ENCODE data around the gene CUL3. TPM values are rescaled to one million over a fixed set of nuclear protein-coding genes. Genes with fewer than 3 reads are reported as not detected.

Gene CUL3
- total RNA-seq (2021) (74.4 to 86.2 TPM (median 80.7 TPM) in 3 replicates), Bru-seq, nascent RNA (percentile 91 among the genes with signal in this experiment)
- long read RNA-seq, experiment 1, full-length matches to known transcripts = 448 of 501 reads
- long read RNA-seq, experiment 1, partial matches to known transcripts = 28 of 501 reads
- long read RNA-seq, experiment 1, other reads (novel, unspliced or antisense) = 25 of 501 reads
- long read RNA-seq, experiment 2, full-length matches to known transcripts = 62 of 115 reads
- long read RNA-seq, experiment 2, partial matches to known transcripts = 29 of 115 reads
- long read RNA-seq, experiment 2, other reads (novel, unspliced or antisense) = 24 of 115 reads
- long read RNA-seq, experiment 3, full-length matches to known transcripts = 2 of 10 reads
- long read RNA-seq, experiment 3, partial matches to known transcripts = 8 of 10 reads
- long read RNA-seq, experiment 3, other reads (novel, unspliced or antisense) = 0 of 10 reads

DNA sequence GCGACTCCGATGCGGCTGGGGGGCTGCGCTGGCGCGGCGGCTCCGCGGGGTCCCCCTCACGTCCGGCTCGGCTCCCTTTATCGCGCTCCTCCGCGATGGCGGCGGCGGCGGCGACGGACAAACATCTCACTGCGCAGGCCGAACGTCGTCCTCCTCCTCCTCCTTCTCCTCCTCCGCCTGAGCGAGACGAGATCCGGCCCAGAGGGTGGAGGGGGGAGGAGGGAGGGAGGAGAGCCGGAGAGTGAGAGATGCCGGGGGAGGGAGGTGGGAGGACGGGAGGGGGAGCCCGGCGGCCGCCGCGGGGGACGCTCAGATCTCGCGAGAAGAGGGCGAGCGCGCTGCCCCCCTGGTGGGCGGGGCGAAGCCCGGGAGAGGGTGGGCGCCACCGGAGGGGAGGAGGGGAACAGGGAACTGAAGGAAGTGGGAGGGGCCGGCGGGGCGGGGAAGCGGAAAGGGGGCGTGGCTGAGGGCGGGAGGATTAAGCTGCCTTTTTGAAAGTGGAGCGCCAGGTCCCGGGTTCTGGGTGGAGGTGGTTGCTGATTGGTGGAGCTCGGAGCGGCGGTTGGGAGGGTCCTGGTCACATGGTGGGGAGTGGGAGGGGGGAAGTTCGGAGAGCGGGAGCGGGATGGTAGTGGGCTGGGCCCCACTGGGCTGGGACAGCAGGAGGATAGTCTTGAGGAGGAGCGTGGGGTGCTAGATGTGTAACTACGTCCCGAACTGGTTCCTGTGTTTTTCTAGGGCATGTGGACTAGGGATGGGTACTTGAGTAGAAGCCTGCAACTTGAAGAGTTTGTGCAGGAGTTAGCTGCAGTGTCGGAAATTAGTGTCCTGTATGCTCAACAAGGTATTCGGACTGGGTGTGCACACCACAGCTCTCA is at the start of gene CUL3:
CUL3 (minus strand) TSS at position 153 of the 878 bp plus-strand sequence. CDS start 354 bp downstream, outside the sequence.
- H3K4me1 Mint-ChIP-seq = peaks cover 43% of the 10 kb centered on the region
- ChIA-PET POLR2A (interaction anchor here (0.5 to 1.6 kb wide), 9 partner anchors 14 to 1679 kb away, joined by 3 to 5 read pairs (median 3); no protein-coding TSS in a partner anchor), CTCF (interaction anchor here (0.7 to 1.7 kb wide), 3 partner anchors 14 to 615 kb away, joined by 3 to 4 read pairs (median 3); no protein-coding TSS in a partner anchor)
- H3K36me3 Mint-ChIP-seq = peaks cover 8% of the 10 kb centered on the region
- H3K4me3 Mint-ChIP-seq = peak within 1 kb of the TSS; percentile 98
- H3K27ac Mint-ChIP-seq = peak within 1 kb of the TSS; percentile 91
- DNase-seq (ENCODE audit: low spot score) (peak; percentile 99), ATAC-seq (peak; percentile 93)
- no peaks in the 10 kb centered on the region for H3K9me3 Mint-ChIP-seq
- no peaks in the 10 kb centered on the region for H3K27me3 Mint-ChIP-seq (ENCODE audit: low read depth)
- TF ChIP-seq, protein P1, sequence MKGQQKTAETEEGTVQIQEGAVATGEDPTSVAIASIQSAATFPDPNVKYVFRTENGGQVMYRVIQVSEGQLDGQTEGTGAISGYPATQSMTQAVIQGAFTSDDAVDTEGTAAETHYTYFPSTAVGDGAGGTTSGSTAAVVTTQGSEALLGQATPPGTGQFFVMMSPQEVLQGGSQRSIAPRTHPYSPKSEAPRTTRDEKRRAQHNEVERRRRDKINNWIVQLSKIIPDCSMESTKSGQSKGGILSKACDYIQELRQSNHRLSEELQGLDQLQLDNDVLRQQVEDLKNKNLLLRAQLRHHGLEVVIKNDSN (CRISPR knock-in tag; IDR thresholded peaks at IDR 0.05) = peak; percentile 91
- TF ChIP-seq, protein P2, sequence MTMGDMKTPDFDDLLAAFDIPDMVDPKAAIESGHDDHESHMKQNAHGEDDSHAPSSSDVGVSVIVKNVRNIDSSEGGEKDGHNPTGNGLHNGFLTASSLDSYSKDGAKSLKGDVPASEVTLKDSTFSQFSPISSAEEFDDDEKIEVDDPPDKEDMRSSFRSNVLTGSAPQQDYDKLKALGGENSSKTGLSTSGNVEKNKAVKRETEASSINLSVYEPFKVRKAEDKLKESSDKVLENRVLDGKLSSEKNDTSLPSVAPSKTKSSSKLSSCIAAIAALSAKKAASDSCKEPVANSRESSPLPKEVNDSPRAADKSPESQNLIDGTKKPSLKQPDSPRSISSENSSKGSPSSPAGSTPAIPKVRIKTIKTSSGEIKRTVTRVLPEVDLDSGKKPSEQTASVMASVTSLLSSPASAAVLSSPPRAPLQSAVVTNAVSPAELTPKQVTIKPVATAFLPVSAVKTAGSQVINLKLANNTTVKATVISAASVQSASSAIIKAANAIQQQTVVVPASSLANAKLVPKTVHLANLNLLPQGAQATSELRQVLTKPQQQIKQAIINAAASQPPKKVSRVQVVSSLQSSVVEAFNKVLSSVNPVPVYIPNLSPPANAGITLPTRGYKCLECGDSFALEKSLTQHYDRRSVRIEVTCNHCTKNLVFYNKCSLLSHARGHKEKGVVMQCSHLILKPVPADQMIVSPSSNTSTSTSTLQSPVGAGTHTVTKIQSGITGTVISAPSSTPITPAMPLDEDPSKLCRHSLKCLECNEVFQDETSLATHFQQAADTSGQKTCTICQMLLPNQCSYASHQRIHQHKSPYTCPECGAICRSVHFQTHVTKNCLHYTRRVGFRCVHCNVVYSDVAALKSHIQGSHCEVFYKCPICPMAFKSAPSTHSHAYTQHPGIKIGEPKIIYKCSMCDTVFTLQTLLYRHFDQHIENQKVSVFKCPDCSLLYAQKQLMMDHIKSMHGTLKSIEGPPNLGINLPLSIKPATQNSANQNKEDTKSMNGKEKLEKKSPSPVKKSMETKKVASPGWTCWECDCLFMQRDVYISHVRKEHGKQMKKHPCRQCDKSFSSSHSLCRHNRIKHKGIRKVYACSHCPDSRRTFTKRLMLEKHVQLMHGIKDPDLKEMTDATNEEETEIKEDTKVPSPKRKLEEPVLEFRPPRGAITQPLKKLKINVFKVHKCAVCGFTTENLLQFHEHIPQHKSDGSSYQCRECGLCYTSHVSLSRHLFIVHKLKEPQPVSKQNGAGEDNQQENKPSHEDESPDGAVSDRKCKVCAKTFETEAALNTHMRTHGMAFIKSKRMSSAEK (CRISPR knock-in tag; IDR thresholded peaks at IDR 0.05; ENCODE audit: borderline replicate concordance) = no peak
- TF ChIP-seq SP1 (CRISPR knock-in tag; conservative IDR thresholded peaks at IDR 0.05) = peak; percentile 83
- TF ChIP-seq JUN (CRISPR knock-in tag; IDR thresholded peaks at IDR 0.05) = no peak
- TF ChIP-seq ETV6 (CRISPR knock-in tag; IDR thresholded peaks at IDR 0.05) = no peak
- TF ChIP-seq, protein P3, sequence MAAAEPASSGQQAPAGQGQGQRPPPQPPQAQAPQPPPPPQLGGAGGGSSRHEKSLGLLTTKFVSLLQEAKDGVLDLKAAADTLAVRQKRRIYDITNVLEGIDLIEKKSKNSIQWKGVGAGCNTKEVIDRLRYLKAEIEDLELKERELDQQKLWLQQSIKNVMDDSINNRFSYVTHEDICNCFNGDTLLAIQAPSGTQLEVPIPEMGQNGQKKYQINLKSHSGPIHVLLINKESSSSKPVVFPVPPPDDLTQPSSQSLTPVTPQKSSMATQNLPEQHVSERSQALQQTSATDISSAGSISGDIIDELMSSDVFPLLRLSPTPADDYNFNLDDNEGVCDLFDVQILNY (CRISPR knock-in tag; IDR thresholded peaks at IDR 0.05) = no peak; the same call in 1 of the 2 replicates
- no peak for TF ChIP-seq ZNF396 (CRISPR knock-in tag; IDR thresholded peaks at IDR 0.05; ENCODE audit: borderline replicate concordance)
- TF ChIP-seq, protein P4, sequence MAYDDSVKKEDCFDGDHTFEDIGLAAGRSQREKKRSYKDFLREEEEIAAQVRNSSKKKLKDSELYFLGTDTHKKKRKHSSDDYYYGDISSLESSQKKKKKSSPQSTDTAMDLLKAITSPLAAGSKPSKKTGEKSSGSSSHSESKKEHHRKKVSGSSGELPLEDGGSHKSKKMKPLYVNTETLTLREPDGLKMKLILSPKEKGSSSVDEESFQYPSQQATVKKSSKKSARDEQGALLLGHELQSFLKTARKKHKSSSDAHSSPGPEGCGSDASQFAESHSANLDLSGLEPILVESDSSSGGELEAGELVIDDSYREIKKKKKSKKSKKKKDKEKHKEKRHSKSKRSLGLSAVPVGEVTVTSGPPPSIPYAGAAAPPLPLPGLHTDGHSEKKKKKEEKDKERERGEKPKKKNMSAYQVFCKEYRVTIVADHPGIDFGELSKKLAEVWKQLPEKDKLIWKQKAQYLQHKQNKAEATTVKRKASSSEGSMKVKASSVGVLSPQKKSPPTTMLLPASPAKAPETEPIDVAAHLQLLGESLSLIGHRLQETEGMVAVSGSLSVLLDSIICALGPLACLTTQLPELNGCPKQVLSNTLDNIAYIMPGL (CRISPR knock-in tag; IDR thresholded peaks at IDR 0.05) = no peak
- no peak for TF ChIP-seq NFYB (CRISPR knock-in tag; conservative IDR thresholded peaks at IDR 0.05; ENCODE audit: low read depth)
- TF ChIP-seq, protein P5, sequence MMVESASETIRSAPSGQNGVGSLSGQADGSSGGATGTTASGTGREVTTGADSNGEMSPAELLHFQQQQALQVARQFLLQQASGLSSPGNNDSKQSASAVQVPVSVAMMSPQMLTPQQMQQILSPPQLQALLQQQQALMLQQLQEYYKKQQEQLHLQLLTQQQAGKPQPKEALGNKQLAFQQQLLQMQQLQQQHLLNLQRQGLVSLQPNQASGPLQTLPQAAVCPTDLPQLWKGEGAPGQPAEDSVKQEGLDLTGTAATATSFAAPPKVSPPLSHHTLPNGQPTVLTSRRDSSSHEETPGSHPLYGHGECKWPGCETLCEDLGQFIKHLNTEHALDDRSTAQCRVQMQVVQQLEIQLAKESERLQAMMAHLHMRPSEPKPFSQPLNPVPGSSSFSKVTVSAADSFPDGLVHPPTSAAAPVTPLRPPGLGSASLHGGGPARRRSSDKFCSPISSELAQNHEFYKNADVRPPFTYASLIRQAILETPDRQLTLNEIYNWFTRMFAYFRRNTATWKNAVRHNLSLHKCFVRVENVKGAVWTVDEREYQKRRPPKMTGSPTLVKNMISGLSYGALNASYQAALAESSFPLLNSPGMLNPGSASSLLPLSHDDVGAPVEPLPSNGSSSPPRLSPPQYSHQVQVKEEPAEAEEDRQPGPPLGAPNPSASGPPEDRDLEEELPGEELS (CRISPR knock-in tag; IDR thresholded peaks at IDR 0.05) = no peak
- TF ChIP-seq, protein P6, sequence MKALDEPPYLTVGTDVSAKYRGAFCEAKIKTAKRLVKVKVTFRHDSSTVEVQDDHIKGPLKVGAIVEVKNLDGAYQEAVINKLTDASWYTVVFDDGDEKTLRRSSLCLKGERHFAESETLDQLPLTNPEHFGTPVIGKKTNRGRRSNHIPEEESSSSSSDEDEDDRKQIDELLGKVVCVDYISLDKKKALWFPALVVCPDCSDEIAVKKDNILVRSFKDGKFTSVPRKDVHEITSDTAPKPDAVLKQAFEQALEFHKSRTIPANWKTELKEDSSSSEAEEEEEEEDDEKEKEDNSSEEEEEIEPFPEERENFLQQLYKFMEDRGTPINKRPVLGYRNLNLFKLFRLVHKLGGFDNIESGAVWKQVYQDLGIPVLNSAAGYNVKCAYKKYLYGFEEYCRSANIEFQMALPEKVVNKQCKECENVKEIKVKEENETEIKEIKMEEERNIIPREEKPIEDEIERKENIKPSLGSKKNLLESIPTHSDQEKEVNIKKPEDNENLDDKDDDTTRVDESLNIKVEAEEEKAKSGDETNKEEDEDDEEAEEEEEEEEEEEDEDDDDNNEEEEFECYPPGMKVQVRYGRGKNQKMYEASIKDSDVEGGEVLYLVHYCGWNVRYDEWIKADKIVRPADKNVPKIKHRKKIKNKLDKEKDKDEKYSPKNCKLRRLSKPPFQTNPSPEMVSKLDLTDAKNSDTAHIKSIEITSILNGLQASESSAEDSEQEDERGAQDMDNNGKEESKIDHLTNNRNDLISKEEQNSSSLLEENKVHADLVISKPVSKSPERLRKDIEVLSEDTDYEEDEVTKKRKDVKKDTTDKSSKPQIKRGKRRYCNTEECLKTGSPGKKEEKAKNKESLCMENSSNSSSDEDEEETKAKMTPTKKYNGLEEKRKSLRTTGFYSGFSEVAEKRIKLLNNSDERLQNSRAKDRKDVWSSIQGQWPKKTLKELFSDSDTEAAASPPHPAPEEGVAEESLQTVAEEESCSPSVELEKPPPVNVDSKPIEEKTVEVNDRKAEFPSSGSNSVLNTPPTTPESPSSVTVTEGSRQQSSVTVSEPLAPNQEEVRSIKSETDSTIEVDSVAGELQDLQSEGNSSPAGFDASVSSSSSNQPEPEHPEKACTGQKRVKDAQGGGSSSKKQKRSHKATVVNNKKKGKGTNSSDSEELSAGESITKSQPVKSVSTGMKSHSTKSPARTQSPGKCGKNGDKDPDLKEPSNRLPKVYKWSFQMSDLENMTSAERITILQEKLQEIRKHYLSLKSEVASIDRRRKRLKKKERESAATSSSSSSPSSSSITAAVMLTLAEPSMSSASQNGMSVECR (CRISPR knock-in tag; IDR thresholded peaks at IDR 0.05; ENCODE audit: borderline replicate concordance) = 0 out of 2 replicates have a peak, but pooled peaks have one; percentile 26
- no peak for TF ChIP-seq GRHL2 (CRISPR knock-in tag; IDR thresholded peaks at IDR 0.05; ENCODE audit: insufficient replicate concordance, severe bottlenecking)
- no peak for TF ChIP-seq ELF4 (CRISPR knock-in tag; IDR thresholded peaks at IDR 0.05; ENCODE audit: low read depth)
- TF ChIP-seq, protein P7, sequence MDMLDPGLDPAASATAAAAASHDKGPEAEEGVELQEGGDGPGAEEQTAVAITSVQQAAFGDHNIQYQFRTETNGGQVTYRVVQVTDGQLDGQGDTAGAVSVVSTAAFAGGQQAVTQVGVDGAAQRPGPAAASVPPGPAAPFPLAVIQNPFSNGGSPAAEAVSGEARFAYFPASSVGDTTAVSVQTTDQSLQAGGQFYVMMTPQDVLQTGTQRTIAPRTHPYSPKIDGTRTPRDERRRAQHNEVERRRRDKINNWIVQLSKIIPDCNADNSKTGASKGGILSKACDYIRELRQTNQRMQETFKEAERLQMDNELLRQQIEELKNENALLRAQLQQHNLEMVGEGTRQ (CRISPR knock-in tag; IDR thresholded peaks at IDR 0.05) = peak; percentile 94
- TF ChIP-seq NR3C1 (CRISPR knock-in tag; conservative IDR thresholded peaks at IDR 0.05; ENCODE audit: low read depth) = no peak
- TF ChIP-seq ZNF263 (CRISPR knock-in tag; IDR thresholded peaks at IDR 0.05; ENCODE audit: low read depth) = peak; percentile 82

All from WTC11 (cell line).